Measurements from ENCODE around the gene MAGIX. TPM values are rescaled to one million over a fixed set of nuclear protein-coding genes. Genes with fewer than 3 reads are reported as not detected.
A peak's percentile ranks its signal among the peaks of the same experiment; 100 is the strongest.

The MAGIX gene
- total and polyA plus RNA-seq, 9 donors = 0.32 to 22.5 (median 1.7) TPM

GRCh38 chrX:49197543-49198087, 35.1 kb downstream of the MAGIX start:
- DNase-seq = no peak
- intact Hi-C loops (cut with DNase I) = no loop called here
- Histone ChIP-seq H3K27me3 (no peaks in the 10 kb centered on the region), H3K4me1 (ENCODE audit: insufficient read depth) (no peaks in the 10 kb centered on the region), H3K9me3 (no peaks in the 10 kb centered on the region), H3K4me3 (no peak overlapping the region), H3K36me3 (no peaks in the 10 kb centered on the region), H3K27ac (no peak overlapping the region)
- 68 to 76% (median 69%) methylated on average over 13 of the region's 13 CpGs for WGBS, 3 donors
- TF ChIP-seq EP300 (IDR thresholded peaks at IDR 0.05) = no peak
- TF ChIP-seq CTCF (IDR thresholded peaks at IDR 0.05) = no peak
- no peak for TF ChIP-seq POLR2A (IDR thresholded peaks at IDR 0.05)

GRCh38 chrX:49198540-49199314, 36.2 kb downstream of the MAGIX start:
- WGBS, 3 donors = 40 to 45% (median 41%) methylated on average over 12 of the region's 12 CpGs
- H3K4me1 ChIP-seq (ENCODE audit: insufficient read depth) = no peaks in the 10 kb centered on the region
- intact Hi-C loops (cut with DNase I) = no loop called here
- H3K9me3 ChIP-seq = no peaks in the 10 kb centered on the region
- TF ChIP-seq CTCF (IDR thresholded peaks at IDR 0.05) (no peak), EP300 (IDR thresholded peaks at IDR 0.05) (no peak), POLR2A (IDR thresholded peaks at IDR 0.05) (no peak)
- H3K27ac ChIP-seq = no peak overlapping the region
- no peak for DNase-seq
- no peaks in the 10 kb centered on the region for H3K36me3 ChIP-seq
- no peak overlapping the region for H3K4me3 ChIP-seq
- H3K27me3 ChIP-seq = no peaks in the 10 kb centered on the region

GRCh38 chrX:49199315-49199595, 36.7 kb downstream of the MAGIX start:
- intact Hi-C loops (cut with DNase I) = no loop called here
- H3K27ac ChIP-seq = no peak overlapping the region
- H3K27me3 ChIP-seq = no peaks in the 10 kb centered on the region
- no peak for DNase-seq
- WGBS, 3 donors = 42 to 52% (median 44%) methylated on average over 11 of the region's 11 CpGs
- no peaks in the 10 kb centered on the region for H3K9me3 ChIP-seq
- TF ChIP-seq POLR2A (IDR thresholded peaks at IDR 0.05) (no peak), EP300 (IDR thresholded peaks at IDR 0.05) (no peak), CTCF (IDR thresholded peaks at IDR 0.05) (no peak)
- H3K36me3 ChIP-seq = no peaks in the 10 kb centered on the region
- no peaks in the 10 kb centered on the region for H3K4me1 ChIP-seq (ENCODE audit: insufficient read depth)
- no peak overlapping the region for H3K4me3 ChIP-seq

- intact Hi-C loops (cut with DNase I) = no loop called here
- Histone ChIP-seq H3K4me1 (ENCODE audit: insufficient read depth) (no peaks in the 10 kb centered on the region), H3K4me3 (peak within 1 kb of the TSS; percentile 24), H3K27me3 (no peaks in the 10 kb centered on the region), H3K27ac (no peak within 1 kb of the TSS), H3K9me3 (no peaks in the 10 kb centered on the region), H3K36me3 (no peaks in the 10 kb centered on the region)
- WGBS, 3 donors = 31 to 42% (median 41%) methylated on average over 46 to 61 of the region's 61 CpGs
- peak; percentile 58 for TF ChIP-seq POLR2A (IDR thresholded peaks at IDR 0.05)
- no peak for TF ChIP-seq CTCF (IDR thresholded peaks at IDR 0.05)
- peak; percentile 86 to 91 (median 90) for DNase-seq
These were observed 37.6 kb downstream of the MAGIX start, which contains the start of gene SYP for GRCh38 chrX:49199906-49200771. TSS of gene SYP (minus strand) at chrX:49200193. CDS start at chrX:49200186, 7 bp downstream.
